WTC11 (cell line): ENCODE results near the gene IL1RAP. TPM values are rescaled to one million over a fixed set of nuclear protein-coding genes. Genes with fewer than 3 reads are reported as not detected.

Experiments
- ATAC-seq: fragments of 200-7000 bp; cut with Tn5 transposase; 2 replicates; pipeline ENCODE4 v1.10.0; 2021; ENCODE audit warnings: mild to moderate bottlenecking, moderate library complexity
- CTCF ChIA-PET: fragments of 300-600 bp; sonication (Branson Sonifier 250); formaldehyde crosslinking; loops from one replicate; lab custom pipeline; 2021; ENCODE audit warnings: antibody characterized with exemption; lab: Charles Lee
- POLR2A ChIA-PET: fragments of 350-600 bp; sonication (Branson Sonifier 250); formaldehyde crosslinking; loops from one replicate; lab custom pipeline; 2021; ENCODE audit warnings: antibody characterized with exemption; lab: Charles Lee
- DNase-seq: peaks from one replicate; pipeline ENCODE4 v3.0.0; 2021; ENCODE audit warnings: low spot score
- H3K27ac Mint-ChIP-seq: 2 replicates; pipeline ENCODE4 v1.8.0; 2021; ENCODE audit warnings: mixed read lengths
- H3K27me3 Mint-ChIP-seq: 2 replicates; pipeline ENCODE4 v1.8.0; 2021; ENCODE audit warnings: low read depth, mild to moderate bottlenecking, moderate library complexity, mixed read lengths
- H3K36me3 Mint-ChIP-seq: 2 replicates; pipeline ENCODE4 v1.8.0; 2021; ENCODE audit warnings: mixed read lengths
- H3K4me1 Mint-ChIP-seq: 2 replicates; pipeline ENCODE4 v1.8.0; 2022; ENCODE audit warnings: mixed read lengths
- H3K4me3 Mint-ChIP-seq: 2 replicates; pipeline ENCODE4 v1.8.0; 2021; ENCODE audit warnings: mild to moderate bottlenecking, moderate library complexity, mixed read lengths
- H3K9me3 Mint-ChIP-seq: 2 replicates; pipeline ENCODE4 v1.8.0; 2021; ENCODE audit warnings: mixed read lengths
- AFF4 ChIP-seq: sonication (generic); formaldehyde crosslinking; IDR thresholded peaks from 2 replicates; pipeline ENCODE4 v1.8.1; 2023; ENCODE audit warnings: mild to moderate bottlenecking, missing genetic modification reagents, borderline replicate concordance
- E2F4 ChIP-seq: sonication (generic); formaldehyde crosslinking; IDR thresholded peaks from 2 replicates; pipeline ENCODE4 v1.8.1; 2022; ENCODE audit warnings: low read depth, mild to moderate bottlenecking, moderate library complexity, missing genetic modification reagents, borderline replicate concordance
- FOXK1 ChIP-seq: sonication (generic); formaldehyde crosslinking; IDR thresholded peaks from 2 replicates; pipeline ENCODE4 v1.8.0; 2022; ENCODE audit warnings: mild to moderate bottlenecking, moderate library complexity, missing genetic modification reagents
- GABPB1 ChIP-seq: sonication (generic); formaldehyde crosslinking; IDR thresholded peaks from 2 replicates; pipeline ENCODE4 v1.8.1; 2023; ENCODE audit warnings: mild to moderate bottlenecking, missing genetic modification reagents
- HMGXB4 ChIP-seq: sonication (generic); formaldehyde crosslinking; IDR thresholded peaks from 2 replicates; pipeline ENCODE4 v1.8.1; 2023; ENCODE audit warnings: mild to moderate bottlenecking, moderate library complexity, missing genetic modification reagents
- IRF1 ChIP-seq: sonication (generic); formaldehyde crosslinking; IDR thresholded peaks from 2 replicates; pipeline ENCODE4 v1.8.0; 2023; ENCODE audit warnings: missing genetic modification reagents
- PREB ChIP-seq: sonication (generic); formaldehyde crosslinking; IDR thresholded peaks from 2 replicates; pipeline ENCODE4 v1.8.1; 2022; ENCODE audit warnings: mild to moderate bottlenecking, missing genetic modification reagents, moderate library complexity, borderline replicate concordance
- RELA ChIP-seq: sonication (generic); formaldehyde crosslinking; IDR thresholded peaks from 2 replicates; pipeline ENCODE4 v1.8.1; 2022; ENCODE audit warnings: missing genetic modification reagents, mild to moderate bottlenecking, borderline replicate concordance
- SMAD3 ChIP-seq: sonication (generic); formaldehyde crosslinking; IDR thresholded peaks from 2 replicates; pipeline ENCODE4 v1.8.0; 2022; ENCODE audit warnings: missing genetic modification reagents, mild to moderate bottlenecking, borderline replicate concordance
- SP1 ChIP-seq: sonication (generic); formaldehyde crosslinking; conservative IDR thresholded peaks from 2 replicates; pipeline ENCODE4 v1.8.1; 2022; ENCODE audit warnings: missing genetic modification reagents
- TP53 ChIP-seq: sonication (generic); formaldehyde crosslinking; IDR thresholded peaks from 2 replicates; pipeline ENCODE4 v1.8.1; 2023; ENCODE audit warnings: mild to moderate bottlenecking, missing genetic modification reagents
- USF1 ChIP-seq: sonication (generic); formaldehyde crosslinking; IDR thresholded peaks from 2 replicates; pipeline ENCODE4 v1.8.0; 2022; ENCODE audit warnings: mild to moderate bottlenecking, missing genetic modification reagents
- ZNF281 ChIP-seq: sonication (generic); formaldehyde crosslinking; IDR thresholded peaks from 2 replicates; pipeline ENCODE4 v1.8.0; 2023; ENCODE audit warnings: mild to moderate bottlenecking, missing genetic modification reagents
- total RNA-seq: library from RNA; stranded (reverse); gene quantifications from 3 replicates; pipeline ENCODE4 v1.2.3, GENCODE V29; 2021

Gene IL1RAP
- total RNA-seq, 1 experiment from 2014 or later: 4.5 TPM

GRCh38 chr3:190684776-190685175, 170.9 kb downstream of the IL1RAP start (continued):
- no peak for TF ChIP-seq E2F4
- TF ChIP-seq AFF4 (CRISPR knock-in tag): no peak
- no peak for TF ChIP-seq GABPB1 (CRISPR knock-in tag)
- TF ChIP-seq TP53 (CRISPR knock-in tag): no peak
- TF ChIP-seq FOXK1 (CRISPR knock-in tag): no peak
- TF ChIP-seq HMGXB4 (CRISPR knock-in tag): no peak

- DNase-seq (no peak), ATAC-seq (no peak)
- no peak overlapping the region for H3K4me3 Mint-ChIP-seq
- no peak overlapping the region for H3K27ac Mint-ChIP-seq
- TF ChIP-seq RELA (CRISPR knock-in tag) (no peak), IRF1 (no peak), USF1 (CRISPR knock-in tag) (no peak), PREB (CRISPR knock-in tag) (no peak), SMAD3 (CRISPR knock-in tag) (no peak), SP1 (CRISPR knock-in tag) (no peak), GABPB1 (CRISPR knock-in tag) (no peak), ZNF281 (CRISPR knock-in tag) (no peak), HMGXB4 (CRISPR knock-in tag) (no peak)
- H3K27me3 Mint-ChIP-seq: no peaks in the 10 kb centered on the region
- H3K4me1 Mint-ChIP-seq: peaks cover 10% of the 10 kb centered on the region
- CTCF ChIA-PET: interaction anchor here (1.4 kb wide), 1 partner anchor 11 kb away, joined by 5 read pairs; no protein-coding TSS in a partner anchor
- H3K9me3 Mint-ChIP-seq: peaks cover 19% of the 10 kb centered on the region
- peaks cover 9% of the 10 kb centered on the region for H3K36me3 Mint-ChIP-seq
- POLR2A ChIA-PET: no interaction called here
Observed at GRCh38 chr3:190686011-190686410, 172.1 kb downstream of the IL1RAP start.
